ENCODE results near the gene TLE4.

Gene TLE4

GRCh38 chr9:79731171-79731890 lies 159.6 kb downstream of the TLE4 start:
- H3K36me3 ChIP-seq = peaks cover 33% of the 10 kb centered on the region
- no peak overlapping the region for H3K27ac ChIP-seq
- H3K9me3 ChIP-seq = no peaks in the 10 kb centered on the region
- TF ChIP-seq CTCF (IDR thresholded peaks at IDR 0.05) = no peak
- H3K4me3 ChIP-seq (ENCODE audit: low read depth in 1 of 2, low read length in 1 of 2) = no peak overlapping the region
- no peaks in the 10 kb centered on the region for H3K4me1 ChIP-seq (ENCODE audit: control insufficient read depth in 1 of 2, insufficient read depth in 1 of 2, low read depth in 1 of 2, low read length in 1 of 2)
- no peaks in the 10 kb centered on the region for H3K27me3 ChIP-seq

GRCh38 chr9:79735023-79735779 lies 163.4 kb downstream of the TLE4 start:
- no peak overlapping the region for H3K27ac ChIP-seq
- peaks cover 4% of the 10 kb centered on the region for H3K36me3 ChIP-seq
- no peaks in the 10 kb centered on the region for H3K27me3 ChIP-seq
- no peak for TF ChIP-seq CTCF (IDR thresholded peaks at IDR 0.05)
- no peaks in the 10 kb centered on the region for H3K4me1 ChIP-seq (ENCODE audit: control insufficient read depth in 1 of 2, insufficient read depth in 1 of 2, low read depth in 1 of 2, low read length in 1 of 2)
- no peak overlapping the region for H3K4me3 ChIP-seq (ENCODE audit: low read depth in 1 of 2, low read length in 1 of 2)
- H3K9me3 ChIP-seq = no peaks in the 10 kb centered on the region

GRCh38 chr9:79736051-79736450 lies 164.3 kb downstream of the TLE4 start:
- Histone ChIP-seq H3K27ac (no peak overlapping the region), H3K4me1 (ENCODE audit: control insufficient read depth in 1 of 2, insufficient read depth in 1 of 2, low read depth in 1 of 2, low read length in 1 of 2) (no peaks in the 10 kb centered on the region), H3K27me3 (no peaks in the 10 kb centered on the region), H3K36me3 (no peaks in the 10 kb centered on the region), H3K4me3 (ENCODE audit: low read depth in 1 of 2, low read length in 1 of 2) (no peak overlapping the region), H3K9me3 (no peaks in the 10 kb centered on the region)
- TF ChIP-seq CTCF (IDR thresholded peaks at IDR 0.05) = no peak

GRCh38 chr9:79741381-79741780 lies 169.6 kb downstream of the TLE4 start:
- TF ChIP-seq CTCF (IDR thresholded peaks at IDR 0.05) = no peak
- Histone ChIP-seq H3K27me3 (no peaks in the 10 kb centered on the region), H3K4me3 (ENCODE audit: low read depth in 1 of 2, low read length in 1 of 2) (no peak overlapping the region), H3K36me3 (no peaks in the 10 kb centered on the region), H3K27ac (no peak overlapping the region), H3K9me3 (no peaks in the 10 kb centered on the region), H3K4me1 (ENCODE audit: control insufficient read depth in 1 of 2, insufficient read depth in 1 of 2, low read depth in 1 of 2, low read length in 1 of 2) (no peaks in the 10 kb centered on the region)

GRCh38 chr9:79742110-79742721 lies 170.5 kb downstream of the TLE4 start:
- H3K4me1 ChIP-seq (ENCODE audit: control insufficient read depth in 1 of 2, insufficient read depth in 1 of 2, low read depth in 1 of 2, low read length in 1 of 2) = no peaks in the 10 kb centered on the region
- TF ChIP-seq CTCF (IDR thresholded peaks at IDR 0.05) = no peak

More at GRCh38 chr9:79742110-79742721, 170.5 kb downstream of the TLE4 start:
- no peak overlapping the region for H3K4me3 ChIP-seq (ENCODE audit: low read depth in 1 of 2, low read length in 1 of 2)
- H3K9me3 ChIP-seq = no peaks in the 10 kb centered on the region
- H3K27ac ChIP-seq = no peak overlapping the region
- H3K36me3 ChIP-seq = no peaks in the 10 kb centered on the region
- no peaks in the 10 kb centered on the region for H3K27me3 ChIP-seq
